RCC 7860 (cell line): ENCODE data around the gene SYNDIG1L.
"Not testable (repeated sequence)": the region's sequence is repeated elsewhere in the genome, so short reads cannot be mapped to it uniquely, and the experiment has no call there.

Experiments used
- DNase-seq: peaks from one replicate; pipeline ENCODE4 v3.0.0-alpha.2; 2015; ENCODE audit warnings: low spot score
- FAIRE-seq: peaks from 2 replicates; lab custom pipeline; 2012; peaks lifted over from hg19 to GRCh38; lab: Jason Lieb, UNC

SYNDIG1L gene

GRCh38 chr14:74426202-74426582 is at the start of gene SYNDIG1L:
TSS of gene SYNDIG1L (minus strand) at chr14:74426210. CDS start at chr14:74409744, 16,466 bp downstream.
- DNase-seq, result no peak
- FAIRE-seq, result no peak

DNA sequence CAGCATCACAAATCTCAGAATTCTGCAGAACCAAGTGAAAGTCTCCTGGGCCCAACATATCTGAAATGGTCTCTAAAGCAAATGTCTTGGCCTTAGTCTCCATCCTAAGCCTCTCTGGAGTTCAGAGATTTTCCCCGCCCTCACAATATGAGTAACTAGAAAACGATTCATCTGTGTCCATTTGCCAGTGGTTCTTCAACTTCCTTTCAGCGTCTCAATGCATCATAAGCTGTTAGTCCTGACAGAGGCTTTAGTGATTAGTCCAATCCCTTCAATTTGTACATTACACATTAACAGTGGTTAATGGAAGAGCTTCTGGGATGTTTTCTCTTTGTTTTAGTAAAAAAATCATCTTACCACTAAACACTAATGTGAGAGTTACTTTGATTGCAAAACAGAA is 49.7 kb upstream of the SYNDIG1L start:
- FAIRE-seq (peak; percentile 52), DNase-seq (peak; percentile 53)

GRCh38 chr14:74474376-74474775 is 48.4 kb upstream of the SYNDIG1L start:
- no peak for DNase-seq
- no peak for FAIRE-seq

- no peak for FAIRE-seq
- DNase-seq, result no peak
Measured at GRCh38 chr14:74472601-74473000, 46.6 kb upstream of the SYNDIG1L start.

DNA sequence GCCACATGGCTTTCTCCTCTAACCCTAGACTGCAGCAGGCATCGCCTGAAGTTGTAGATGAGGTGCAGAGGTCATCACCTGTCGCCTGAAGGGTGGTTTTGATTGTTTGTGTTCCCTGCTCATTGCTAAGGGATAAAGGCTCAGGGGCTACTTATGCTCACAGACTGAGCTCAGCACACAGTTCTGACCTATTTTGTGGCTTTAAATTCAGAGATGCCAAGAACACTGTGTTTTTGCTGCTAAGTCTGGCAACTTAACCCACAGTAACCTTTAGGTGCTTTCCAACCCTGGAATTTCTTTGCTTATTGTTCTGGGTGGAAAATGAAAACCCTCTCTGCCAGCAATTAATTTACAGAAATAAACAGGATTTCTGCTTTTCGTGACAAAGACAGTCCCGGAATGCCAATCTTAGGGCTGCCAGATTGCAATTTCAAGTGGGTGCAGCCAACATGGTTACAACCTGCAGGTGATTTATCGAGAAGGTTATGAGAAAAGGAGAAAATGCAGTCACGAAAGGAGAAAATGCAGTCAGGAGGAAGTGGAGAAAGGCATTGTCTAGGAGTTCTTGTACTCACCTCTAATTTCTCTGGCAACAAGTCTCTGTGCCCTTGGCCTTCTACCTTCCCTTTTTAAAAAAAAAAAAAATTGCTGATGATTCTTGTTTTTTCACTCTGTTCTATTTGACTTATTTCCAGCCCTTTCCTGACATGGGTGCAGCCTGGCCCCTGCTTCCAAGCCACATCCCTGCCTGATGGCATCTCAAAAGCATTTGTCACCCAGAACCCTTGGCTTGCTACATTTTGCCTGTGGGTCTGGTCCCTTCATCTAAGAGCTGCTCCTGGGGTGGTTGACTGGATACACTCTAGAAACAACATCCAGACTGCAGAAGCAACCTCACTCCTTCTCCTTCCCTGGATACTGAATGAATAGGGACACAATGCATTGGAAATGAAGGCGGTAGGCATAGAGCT is 43.8 kb upstream of the SYNDIG1L start:
- no peak for DNase-seq
- FAIRE-seq, result no peak

- no peak for DNase-seq
- FAIRE-seq, result no peak
Measured at GRCh38 chr14:74468513-74468912, 42.5 kb upstream of the SYNDIG1L start.

GRCh38 chr14:74465335-74465734 is 39.3 kb upstream of the SYNDIG1L start:
- FAIRE-seq, result no peak

GRCh38 chr14:74464785-74465184 is 38.8 kb upstream of the SYNDIG1L start:
- DNase-seq, result no peak
- FAIRE-seq, result no peak

More at GRCh38 chr14:74465335-74465734, 39.3 kb upstream of the SYNDIG1L start:
- DNase-seq, result no peak

DNA sequence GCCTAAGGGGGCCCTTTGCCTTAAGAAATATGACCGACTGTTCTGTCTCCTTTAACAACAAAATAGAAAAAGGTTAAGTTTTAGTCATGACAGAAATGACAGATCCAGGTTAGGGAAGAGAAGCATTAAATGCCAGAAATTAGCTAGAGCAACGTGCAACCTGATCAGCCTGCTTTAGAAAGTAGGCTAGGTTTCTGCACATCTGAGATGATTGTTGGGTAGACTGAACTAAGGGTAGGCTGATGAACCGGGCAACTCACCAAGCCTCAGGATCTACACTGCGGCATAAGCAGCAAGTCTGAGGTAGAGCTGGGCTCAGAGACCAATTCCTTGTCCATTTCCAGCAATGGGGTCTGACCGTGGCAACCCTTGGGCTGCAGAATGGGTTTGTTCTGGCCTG is 37.7 kb upstream of the SYNDIG1L start:
- FAIRE-seq, result no peak

DNA sequence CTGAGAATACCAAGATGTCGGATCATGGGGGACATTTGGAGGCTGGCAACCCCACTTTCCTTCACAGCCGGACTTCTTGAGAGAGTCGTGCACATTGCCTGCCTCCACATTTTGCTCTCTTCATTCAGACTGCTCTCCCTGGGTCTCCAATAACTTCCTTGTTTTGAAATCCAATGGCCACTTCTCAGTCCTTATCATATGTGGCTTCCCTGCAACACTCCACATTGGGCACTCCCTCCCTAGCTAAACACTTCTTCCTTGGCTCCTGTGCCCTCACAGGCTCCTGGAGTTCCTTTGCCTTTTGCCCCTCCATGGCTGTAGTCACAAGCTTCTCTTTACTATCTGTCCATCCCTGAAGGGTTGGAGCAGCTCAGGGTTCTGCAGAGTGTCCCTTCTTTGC is 37.0 kb upstream of the SYNDIG1L start:
- DNase-seq (no peak), FAIRE-seq (no peak)

More for the DNA sequence above, 37.7 kb upstream of the SYNDIG1L start:
- no peak for DNase-seq

GRCh38 chr14:74459976-74460375 is 34.0 kb upstream of the SYNDIG1L start:
- FAIRE-seq (no peak), DNase-seq (no peak)

DNA sequence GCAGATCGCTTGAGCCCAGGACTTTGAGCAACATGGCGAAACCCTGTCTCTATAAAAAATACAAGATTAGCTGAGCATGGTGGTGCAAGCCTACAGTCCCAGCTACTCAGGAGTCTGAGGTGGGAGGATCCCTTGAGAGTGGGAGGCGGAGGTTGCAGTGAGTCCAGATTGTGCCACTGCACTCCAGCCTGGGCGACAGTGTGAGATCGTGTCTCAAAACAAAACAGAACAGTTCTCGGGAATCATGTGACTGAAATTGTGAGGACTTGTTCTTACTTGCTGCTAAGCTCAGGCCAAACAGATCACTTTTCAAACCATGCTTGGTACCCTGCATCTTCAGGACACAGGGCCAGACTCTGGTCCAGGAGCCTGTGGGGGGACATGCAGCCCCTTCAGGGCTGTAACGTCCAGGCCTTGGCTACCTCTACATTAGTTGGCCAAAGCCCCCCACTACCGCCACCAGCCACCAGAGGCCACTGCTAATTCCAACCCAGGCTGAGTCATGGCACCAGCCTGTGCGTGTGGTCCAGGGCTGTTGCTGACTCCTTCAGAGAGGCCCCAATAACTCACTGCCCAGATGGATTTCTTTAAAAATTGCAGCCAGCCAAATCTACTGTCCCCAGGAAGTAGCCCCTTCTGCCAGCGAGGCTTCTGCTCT is 33.4 kb upstream of the SYNDIG1L start:
- DNase-seq, result peak; percentile 9
- no peak for FAIRE-seq

DNA sequence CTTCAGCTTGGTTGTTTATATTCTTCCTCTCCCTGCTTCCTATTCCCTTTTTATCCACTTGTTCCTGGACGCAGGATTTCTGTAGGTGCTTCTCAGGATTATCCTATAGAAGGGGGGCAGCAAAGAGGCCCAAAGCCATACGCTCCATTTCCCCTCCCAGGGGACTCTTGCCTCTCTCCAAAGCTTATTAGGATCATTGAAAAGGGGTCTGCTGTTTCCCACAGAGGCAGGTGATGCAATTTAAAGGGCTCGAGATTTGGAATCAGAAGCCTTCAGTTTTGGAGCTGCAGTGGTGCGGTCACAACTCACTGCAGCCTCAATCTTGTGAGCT is 31.5 kb upstream of the SYNDIG1L start:
- DNase-seq (no peak), FAIRE-seq (no peak)

DNA sequence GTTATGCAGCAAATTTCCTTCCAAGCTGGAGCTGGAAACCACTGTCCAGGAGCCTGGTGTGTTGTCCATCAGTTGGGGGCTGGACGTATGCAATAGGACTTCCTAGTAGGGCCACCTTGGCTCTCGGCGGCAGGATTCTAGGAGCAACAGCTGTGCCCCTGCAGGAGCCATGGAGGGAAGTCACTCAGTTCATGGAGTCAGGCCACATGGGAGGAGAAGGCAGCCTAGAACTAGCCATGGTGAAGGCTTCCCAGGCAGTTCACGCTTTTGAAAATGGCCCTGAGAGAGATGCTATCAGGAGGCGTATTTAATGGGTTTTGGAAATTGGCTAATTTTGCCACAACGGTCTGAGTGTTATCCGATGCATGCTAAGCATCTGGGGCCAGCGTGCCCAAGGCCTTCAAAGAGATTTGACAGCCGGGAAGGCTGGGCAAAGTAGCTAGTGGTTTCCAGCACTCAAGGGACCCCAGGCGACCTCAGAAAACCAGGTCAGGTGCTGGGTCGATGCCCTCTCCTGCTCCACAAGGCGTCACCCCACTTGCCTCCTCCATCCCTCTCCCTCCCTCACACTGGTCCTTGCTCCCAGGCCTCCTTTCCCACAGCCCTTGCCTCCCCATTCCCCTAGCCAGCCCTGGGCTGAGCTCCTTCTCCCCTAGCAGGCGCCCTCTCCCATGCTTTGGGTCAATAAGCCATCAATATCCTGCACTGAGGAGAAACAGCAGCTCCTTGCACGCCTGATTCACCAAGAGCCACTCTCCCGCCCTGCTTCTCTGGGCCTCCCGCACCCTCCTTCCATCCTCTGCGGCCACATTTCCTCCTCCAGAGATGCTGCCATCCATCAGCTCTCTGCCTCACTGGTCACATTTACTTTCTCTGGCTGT is 30.9 kb upstream of the SYNDIG1L start:
- FAIRE-seq, result no peak
- DNase-seq, result no peak

- FAIRE-seq, DNase-seq: not testable (repeated sequence)
Measured at GRCh38 chr14:74454397-74454796, 28.4 kb upstream of the SYNDIG1L start.

GRCh38 chr14:74444866-74445265 is 18.9 kb upstream of the SYNDIG1L start:
- no peak for FAIRE-seq
- DNase-seq, result no peak

GRCh38 chr14:74442757-74443156 is 16.7 kb upstream of the SYNDIG1L start:
- no peak for FAIRE-seq

GRCh38 chr14:74441113-74441512 is 15.1 kb upstream of the SYNDIG1L start:
- DNase-seq (no peak), FAIRE-seq (no peak)

More at GRCh38 chr14:74442757-74443156, 16.7 kb upstream of the SYNDIG1L start:
- no peak for DNase-seq

DNA sequence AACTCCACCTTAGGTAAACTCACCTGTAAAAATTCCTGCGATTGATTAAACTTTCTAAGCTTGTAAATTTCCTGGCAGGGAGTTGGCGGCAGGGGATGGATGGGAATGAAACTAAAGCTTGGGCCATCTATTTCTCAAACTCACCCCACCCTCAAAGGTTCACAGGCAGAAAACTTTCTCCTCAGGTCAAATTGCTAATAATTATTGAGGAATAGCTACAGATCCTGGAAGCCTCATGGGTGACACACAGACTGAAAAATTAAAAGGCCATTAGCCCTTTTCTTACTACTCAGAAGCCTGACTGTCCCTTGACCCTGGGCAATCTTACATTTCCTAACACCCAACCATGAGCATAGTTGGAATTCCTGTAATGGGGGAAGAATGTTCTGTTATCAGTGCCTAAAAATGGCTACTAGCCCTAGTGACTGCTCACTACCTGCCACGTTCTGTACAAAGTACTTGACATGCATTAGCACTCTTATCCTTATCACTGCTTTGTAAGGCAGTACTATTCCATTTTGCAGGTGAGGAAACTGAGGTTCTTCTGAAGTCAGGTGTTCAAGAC is 12.4 kb upstream of the SYNDIG1L start:
- DNase-seq, result no peak
- FAIRE-seq, result no peak

DNA sequence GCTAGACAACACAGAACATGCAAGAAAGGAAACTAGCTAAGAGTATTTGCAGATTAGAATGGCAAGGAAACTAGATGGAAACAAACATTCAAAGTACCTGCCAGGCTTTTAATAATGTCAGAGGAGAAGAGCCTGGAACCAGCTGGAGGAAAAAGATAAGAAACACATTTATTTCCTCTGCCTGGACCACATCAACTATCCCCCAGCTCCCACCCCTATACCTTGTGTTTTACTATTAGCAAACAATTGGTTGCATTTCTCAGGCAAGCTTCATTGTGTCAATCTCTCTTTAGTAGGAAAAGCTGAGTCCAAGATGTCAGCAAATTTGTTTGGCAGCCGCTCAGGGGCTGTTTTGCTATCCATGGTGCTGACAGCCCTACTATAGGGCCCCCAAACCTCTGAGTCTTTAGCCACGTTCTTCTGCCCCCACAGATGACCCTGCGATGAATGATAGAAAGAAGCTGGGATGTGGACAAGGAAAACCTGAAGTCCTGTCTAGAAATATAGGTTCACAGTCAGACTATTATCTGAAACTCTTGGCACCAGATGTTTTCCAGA is 11.6 kb upstream of the SYNDIG1L start:
- no peak for DNase-seq
- FAIRE-seq, result no peak
